HEK293T (cell line): ENCODE data around the gene TTC16.

Experiments used
- CTCF ChIA-PET: fragments of 350-600 bp; formaldehyde crosslinking; extraction: SDS; loops from one replicate; lab custom pipeline; 2021; ENCODE audit warnings: antibody characterized with exemption, inconsistent platforms; lab: Yijun Ruan, JAX
- POLR2A ChIA-PET: fragments of 350-600 bp; formaldehyde crosslinking; extraction: SDS; loops from one replicate; lab custom pipeline; 2020; ENCODE audit warnings: antibody characterized with exemption, inconsistent platforms; lab: Yijun Ruan, JAX
- DNase-seq: peaks from one replicate; pipeline ENCODE4 v3.0.0; 2012; ENCODE audit warnings: mixed read lengths; ENCODE audit errors: extremely low spot score
- ARNT ChIP-seq: fragments of 450-650 bp; IDR thresholded peaks from 2 replicates; pipeline ENCODE4 v1.6.1; 2017; ENCODE audit warnings: mild to moderate bottlenecking
- BHLHE40 ChIP-seq: fragments of 450-650 bp; IDR thresholded peaks from 2 replicates; pipeline ENCODE4 v1.6.1; 2016; ENCODE audit warnings: mild to moderate bottlenecking, moderate library complexity, borderline replicate concordance
- CTBP1 ChIP-seq: fragments of 450-650 bp; IDR thresholded peaks from 2 replicates; pipeline ENCODE4 v1.6.1; 2016; ENCODE audit warnings: borderline replicate concordance
- ELF4 ChIP-seq: fragments of 450-650 bp; IDR thresholded peaks from 2 replicates; pipeline ENCODE4 v1.6.1; 2017; ENCODE audit warnings: antibody characterized with exemption
- FOXA1 ChIP-seq: fragments of 450-650 bp; IDR thresholded peaks from 2 replicates; pipeline ENCODE4 v1.6.1; 2016; ENCODE audit warnings: mild to moderate bottlenecking
- FOXK2 ChIP-seq: fragments of 450-650 bp; IDR thresholded peaks from 2 replicates; pipeline ENCODE4 v1.6.1; 2016; ENCODE audit warnings: mild to moderate bottlenecking
- FOXM1 ChIP-seq: fragments of 450-650 bp; IDR thresholded peaks from 2 replicates; pipeline ENCODE4 v1.6.1; 2017; ENCODE audit warnings: mild to moderate bottlenecking, borderline replicate concordance
- HDGF ChIP-seq: fragments of 450-650 bp; IDR thresholded peaks from 2 replicates; pipeline ENCODE4 v1.6.1; 2017; ENCODE audit warnings: antibody characterized with exemption, borderline replicate concordance
- L3MBTL2 ChIP-seq: fragments of 450-650 bp; conservative IDR thresholded peaks from 2 replicates; pipeline ENCODE4 v1.6.1; 2016; ENCODE audit warnings: mild to moderate bottlenecking
- LEF1 ChIP-seq: fragments of 450-650 bp; IDR thresholded peaks from 2 replicates; pipeline ENCODE4 v1.6.1; 2017; ENCODE audit warnings: mild to moderate bottlenecking, borderline replicate concordance
- NFRKB ChIP-seq: fragments of 450-650 bp; IDR thresholded peaks from 2 replicates; pipeline ENCODE4 v1.6.1; 2016; ENCODE audit warnings: mild to moderate bottlenecking, moderate library complexity
- SP1 ChIP-seq: fragments of 450-650 bp; IDR thresholded peaks from 2 replicates; pipeline ENCODE4 v1.6.1; 2017
- SUZ12 ChIP-seq: fragments of 450-650 bp; IDR thresholded peaks from 2 replicates; pipeline ENCODE4 v1.6.1; 2016; ENCODE audit warnings: mild to moderate bottlenecking
- TARDBP ChIP-seq: fragments of 450-650 bp; IDR thresholded peaks from 2 replicates; pipeline ENCODE4 v1.6.1; 2016
- ZNF384 ChIP-seq: fragments of 450-650 bp; IDR thresholded peaks from 2 replicates; pipeline ENCODE4 v1.6.1; 2016
- TF ChIP-seq, protein P1 (sequence below): fragments of 450-650 bp; IDR thresholded peaks from 2 replicates; pipeline ENCODE4 v1.6.1; 2016

TTC16 gene

DNA sequence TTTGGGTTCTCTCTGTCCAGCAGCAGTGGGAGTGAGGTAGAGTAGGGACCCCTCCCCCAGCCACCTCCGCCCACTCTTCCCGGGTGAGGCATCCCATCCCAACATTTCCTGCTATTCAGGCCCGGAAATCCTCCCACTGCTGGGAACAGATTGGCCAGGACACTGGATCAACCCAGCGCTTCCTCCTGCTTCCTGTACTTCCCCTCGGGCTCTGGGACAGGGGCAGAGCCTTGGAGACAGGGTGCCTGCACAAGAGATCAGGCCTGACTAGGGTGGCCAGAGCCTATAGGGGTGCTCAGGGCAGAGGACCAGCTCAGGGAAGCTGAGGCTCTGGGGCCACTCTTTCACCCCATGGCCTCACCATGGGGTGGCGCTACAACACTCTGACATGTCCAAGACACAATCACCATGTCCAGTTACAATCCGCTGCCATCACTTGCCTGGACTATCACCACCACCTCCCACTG, 48.1 kb downstream of the TTC16 start:
- CTCF ChIA-PET: interaction anchor here (0.8 to 1.5 kb wide), 5 partner anchors 21 to 174 kb away, joined by 3 to 5 read pairs (median 3); no protein-coding TSS in a partner anchor
- POLR2A ChIA-PET: interaction anchor here (1.0 kb wide), 1 partner anchor 29 kb away, joined by 5 read pairs; no protein-coding TSS in a partner anchor
- TF ChIP-seq FOXM1: no peak
- DNase-seq: no peak

GRCh38 chr9:127765418-127765817, 49.5 kb downstream of the TTC16 start:
- TF ChIP-seq FOXK2: no peak
- TF ChIP-seq FOXA1: no peak
- TF ChIP-seq BHLHE40: no peak
- TF ChIP-seq LEF1: no peak
- TF ChIP-seq ZNF384: no peak
- TF ChIP-seq ARNT: no peak
- POLR2A ChIA-PET: interaction anchor here (1.0 kb wide), 1 partner anchor 20 kb away, joined by 3 read pairs; no protein-coding TSS in a partner anchor
- CTCF ChIA-PET: interaction anchor here (0.7 kb wide), 1 partner anchor 132 kb away, joined by 3 read pairs; no protein-coding TSS in a partner anchor
- no peak for DNase-seq

- ChIA-PET POLR2A (interaction anchor here (1.0 to 1.8 kb wide), 2 partner anchors 18 to 27 kb away, joined by 3 to 6 read pairs; partner anchors contain the start of gene CDK9), CTCF (interaction anchor here (0.7 to 1.1 kb wide), 2 partner anchors 33 to 263 kb away, joined by 3 read pairs; partner anchors contain the start of gene TOR2A)
- no peak for TF ChIP-seq NFRKB
- no peak for TF ChIP-seq L3MBTL2
- TF ChIP-seq BHLHE40: no peak
- no peak for TF ChIP-seq TARDBP
- TF ChIP-seq CTBP1: no peak
- no peak for TF ChIP-seq SUZ12
- TF ChIP-seq ZNF384: no peak
- no peak for TF ChIP-seq FOXK2
- TF ChIP-seq SP1: no peak
- TF ChIP-seq FOXA1: no peak
- TF ChIP-seq FOXM1: no peak
- TF ChIP-seq ELF4: no peak
- no peak for TF ChIP-seq LEF1
- TF ChIP-seq, protein P1, sequence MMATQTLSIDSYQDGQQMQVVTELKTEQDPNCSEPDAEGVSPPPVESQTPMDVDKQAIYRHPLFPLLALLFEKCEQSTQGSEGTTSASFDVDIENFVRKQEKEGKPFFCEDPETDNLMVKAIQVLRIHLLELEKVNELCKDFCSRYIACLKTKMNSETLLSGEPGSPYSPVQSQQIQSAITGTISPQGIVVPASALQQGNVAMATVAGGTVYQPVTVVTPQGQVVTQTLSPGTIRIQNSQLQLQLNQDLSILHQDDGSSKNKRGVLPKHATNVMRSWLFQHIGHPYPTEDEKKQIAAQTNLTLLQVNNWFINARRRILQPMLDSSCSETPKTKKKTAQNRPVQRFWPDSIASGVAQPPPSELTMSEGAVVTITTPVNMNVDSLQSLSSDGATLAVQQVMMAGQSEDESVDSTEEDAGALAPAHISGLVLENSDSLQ: no peak
- no peak for TF ChIP-seq ARNT
- no peak for DNase-seq
Measured at GRCh38 chr9:127767410-127767809, 51.5 kb downstream of the TTC16 start.

DNA sequence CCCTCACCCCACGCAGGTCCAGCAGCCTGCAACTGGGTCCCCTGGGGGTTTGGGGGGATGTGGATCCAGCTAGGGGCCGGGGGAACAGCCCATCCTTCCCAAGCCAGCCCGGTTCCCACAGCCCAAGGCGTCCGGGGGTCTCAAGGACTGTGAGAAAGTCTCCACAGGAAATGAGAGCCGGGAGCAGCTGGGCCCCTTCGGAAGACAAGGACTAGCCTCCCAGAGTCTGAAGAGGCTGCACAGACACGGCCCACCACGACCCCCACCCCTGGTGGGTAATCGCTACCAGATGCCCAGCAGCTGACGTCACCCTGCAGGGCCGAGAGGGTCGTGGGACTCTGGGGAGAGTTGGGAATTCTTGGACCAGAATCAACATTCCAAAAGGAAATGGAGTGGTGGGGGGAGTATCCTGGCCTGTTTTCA, 52.0 kb downstream of the TTC16 start:
- TF ChIP-seq HDGF: no peak
- TF ChIP-seq, protein P1: no peak
- TF ChIP-seq ZNF384: no peak
- TF ChIP-seq FOXK2: no peak
- TF ChIP-seq FOXA1: no peak
- no peak for TF ChIP-seq SUZ12
- no peak for TF ChIP-seq CTBP1
- TF ChIP-seq BHLHE40: no peak
- TF ChIP-seq FOXM1: no peak
- no peak for TF ChIP-seq L3MBTL2
- no peak for TF ChIP-seq TARDBP
- no peak for TF ChIP-seq ELF4
- no peak for TF ChIP-seq SP1
- no peak for TF ChIP-seq ARNT
- no peak for TF ChIP-seq LEF1
- no peak for DNase-seq
- ChIA-PET POLR2A (interaction anchor here (1.0 to 1.8 kb wide), 2 partner anchors 17 to 27 kb away, joined by 3 to 6 read pairs; partner anchors contain the start of gene CDK9), CTCF (no interaction called here)

GRCh38 chr9:127768698-127769097, 52.8 kb downstream of the TTC16 start:
- no peak for TF ChIP-seq ZNF384
- TF ChIP-seq FOXA1: no peak
- no peak for TF ChIP-seq LEF1
- no peak for TF ChIP-seq CTBP1
- no peak for TF ChIP-seq FOXM1
- no peak for TF ChIP-seq HDGF
- TF ChIP-seq SP1: no peak
- no peak for TF ChIP-seq FOXK2
- no peak for TF ChIP-seq ARNT
- no peak for TF ChIP-seq ELF4
- ChIA-PET CTCF (no interaction called here), POLR2A (no interaction called here)
- no peak for DNase-seq

GRCh38 chr9:127769101-127769500, 53.2 kb downstream of the TTC16 start:
- TF ChIP-seq HDGF: no peak
- TF ChIP-seq, protein P1: no peak
- TF ChIP-seq SP1: no peak
- POLR2A ChIA-PET: no interaction called here
- CTCF ChIA-PET: interaction anchor here (0.7 kb wide), 1 partner anchor 18 kb away, joined by 4 read pairs; no protein-coding TSS in a partner anchor
- no peak for DNase-seq
